IMR-90 (cell line): ENCODE measurements around the gene MC5R. TPM values are rescaled to one million over a fixed set of nuclear protein-coding genes. Genes with fewer than 3 reads are reported as not detected.

Source experiments
- ATAC-seq: fragments of 200-7000 bp; cut with Tn5 transposase; 2 replicates; pipeline ENCODE4 v1.9.1; 2020; ENCODE audit warnings: low read depth, mild to moderate bottlenecking, moderate library complexity
- BruUV-seq: library from RNA; stranded (reverse); fragments of 400-500 nt; replicated peaks from 2 replicates; lab custom pipeline; 2021; lab: Mats Ljungman, UMichigan
- CTCF ChIA-PET: fragments of 300-600 bp; formaldehyde crosslinking; extraction: SDS; loops from one replicate; lab custom pipeline; 2021; ENCODE audit warnings: antibody characterized with exemption; lab: Yijun Ruan, JAX
- POLR2A ChIA-PET: fragments of 300-600 bp; sonication (Branson Sonifier 250); formaldehyde crosslinking; loops from one replicate; lab custom pipeline; 2022; ENCODE audit warnings: antibody characterized with exemption; ENCODE audit not compliant: unreplicated experiment; lab: Charles Lee
- DNase-seq: peaks from one replicate; pipeline ENCODE4 v3.0.0; 2013
- H2AFZ ChIP-seq: replicated peaks from 2 replicates; pipeline ENCODE3; 2013; ENCODE audit warnings: low read length, mild to moderate bottlenecking; ENCODE audit not compliant: poor library complexity
- H2AK5ac ChIP-seq: 2 replicates; pipeline ENCODE4 v1.6.1; 2013; ENCODE audit warnings: low read depth, low read length, inconsistent platforms
- H2AK9ac ChIP-seq: replicated peaks from 2 replicates; pipeline ENCODE3; 2013; ENCODE audit warnings: mild to moderate bottlenecking, low read depth, low read length, moderate library complexity; ENCODE audit not compliant: poor library complexity
- H2BK120ac ChIP-seq: 2 replicates; pipeline ENCODE4 v1.6.1; 2013; ENCODE audit warnings: low read depth, low read length, inconsistent platforms
- H2BK15ac ChIP-seq: 3 replicates; pipeline ENCODE4 v1.6.1; 2013; ENCODE audit warnings: low read depth, low read length, inconsistent platforms
- H2BK20ac ChIP-seq: 2 replicates; pipeline ENCODE4 v1.6.1; 2013; ENCODE audit warnings: low read depth, mild to moderate bottlenecking, inconsistent platforms, low read length, moderate library complexity
- H2BK5ac ChIP-seq: 2 replicates; pipeline ENCODE4 v1.6.1; 2013; ENCODE audit warnings: mild to moderate bottlenecking, low read depth, low read length, inconsistent platforms; ENCODE audit not compliant: poor library complexity, severe bottlenecking
- H3K14ac ChIP-seq: replicated peaks from 2 replicates; pipeline ENCODE4 v1.6.1; 2013; ENCODE audit warnings: low read depth, low read length, inconsistent platforms
- H3K18ac ChIP-seq: 2 replicates; pipeline ENCODE4 v1.6.1; 2013; ENCODE audit warnings: low read depth, low read length, control low read depth
- H3K23ac ChIP-seq: 2 replicates; pipeline ENCODE4 v1.6.1; 2013; ENCODE audit warnings: low read depth, low read length, inconsistent platforms
- H3K27ac ChIP-seq: 2 replicates; pipeline ENCODE4 v1.5.1; 2013; ENCODE audit warnings: mild to moderate bottlenecking, control low read depth, low read length; ENCODE audit not compliant: insufficient read depth
- H3K27me3 ChIP-seq: 2 replicates; pipeline ENCODE4 v1.6.1; 2013; ENCODE audit warnings: low read length; ENCODE audit not compliant: control insufficient read depth, insufficient read depth
- H3K36me3 ChIP-seq: 2 replicates; pipeline ENCODE4 v1.6.1; 2013; ENCODE audit warnings: low read length, mixed read lengths; ENCODE audit not compliant: control insufficient read depth, insufficient read depth
- H3K4ac ChIP-seq: 2 replicates; pipeline ENCODE4 v1.6.1; 2013; ENCODE audit warnings: low read depth, low read length, inconsistent platforms
- H3K4me1 ChIP-seq: 2 replicates; pipeline ENCODE4 v1.6.1; 2013; ENCODE audit warnings: low read length, mixed read lengths; ENCODE audit not compliant: control insufficient read depth, insufficient read depth
- H3K4me2 ChIP-seq: 2 replicates; pipeline ENCODE4 v1.6.1; 2013; ENCODE audit warnings: low read depth, mild to moderate bottlenecking, control low read depth, low read length, moderate library complexity
- H3K4me3 ChIP-seq: 2 replicates; pipeline ENCODE4 v1.5.1; 2013; ENCODE audit warnings: low read depth, mild to moderate bottlenecking, control low read depth, low read length, moderate library complexity; ENCODE audit not compliant: insufficient read depth
- H3K56ac ChIP-seq: 2 replicates; pipeline ENCODE4 v1.6.1; 2013; ENCODE audit warnings: low read length, inconsistent platforms; ENCODE audit not compliant: insufficient read depth; ENCODE audit errors: extremely low read depth
- H3K79me1 ChIP-seq, 2 experiments: 2 replicates each; pipeline ENCODE4 v1.6.1; 2013; ENCODE audit warnings: low read length in 2 of 2, inconsistent platforms in 1 of 2, low read depth in 1 of 2
- H3K9ac ChIP-seq: 2 replicates; pipeline ENCODE4 v1.6.1; 2013; ENCODE audit warnings: low read depth, low read length, control low read depth
- H3K9me1 ChIP-seq: 2 replicates; pipeline ENCODE4 v1.6.1; 2013; ENCODE audit warnings: low read length, inconsistent platforms; ENCODE audit not compliant: insufficient read depth
- H3K9me3 ChIP-seq: 2 replicates; pipeline ENCODE4 v1.6.1; 2013; ENCODE audit warnings: low read length; ENCODE audit not compliant: control insufficient read depth, insufficient read depth
- H4K20me1 ChIP-seq: 2 replicates; pipeline ENCODE4 v1.6.1; 2013; ENCODE audit warnings: low read length, inconsistent platforms; ENCODE audit not compliant: insufficient read depth
- H4K5ac ChIP-seq: 2 replicates; pipeline ENCODE4 v1.6.1; 2013; ENCODE audit warnings: mild to moderate bottlenecking, low read depth, low read length, control low read depth
- H4K8ac ChIP-seq, 2 experiments: 2 replicates each; pipeline ENCODE4 v1.6.1; 2013; ENCODE audit warnings: low read depth in 2 of 2, low read length in 2 of 2, control low read depth in 1 of 2, inconsistent platforms in 1 of 2
- H4K91ac ChIP-seq: 2 replicates; pipeline ENCODE4 v1.6.1; 2013; ENCODE audit warnings: low read depth, low read length, inconsistent platforms; ENCODE audit not compliant: insufficient read depth
- BHLHE40 ChIP-seq: fragments of 150-350 bp; IDR thresholded peaks from 2 replicates; pipeline ENCODE4 v1.6.1; 2016; ENCODE audit warnings: mild to moderate bottlenecking, low read depth, low read length
- CEBPB ChIP-seq: IDR thresholded peaks from 2 replicates; pipeline ENCODE4 v1.6.1; 2012; ENCODE audit warnings: low read depth, low read length, improper control_type of control experiment
- CHD1 ChIP-seq: IDR thresholded peaks from 2 replicates; pipeline ENCODE4 v1.6.1; 2012; ENCODE audit warnings: low read depth, low read length, improper control_type of control experiment
- FOS ChIP-seq: fragments of 150-350 bp; IDR thresholded peaks from 2 replicates; pipeline ENCODE4 v1.6.1; 2016; ENCODE audit warnings: low read depth, low read length
- MAFK ChIP-seq: IDR thresholded peaks from 2 replicates; pipeline ENCODE4 v1.6.1; 2012; ENCODE audit warnings: low read depth, low read length, improper control_type of control experiment
- MAZ ChIP-seq: IDR thresholded peaks from 2 replicates; pipeline ENCODE4 v1.6.1; 2012; ENCODE audit warnings: low read depth, mild to moderate bottlenecking, low read length, improper control_type of control experiment, moderate library complexity, borderline replicate concordance
- MXI1 ChIP-seq: IDR thresholded peaks from 2 replicates; pipeline ENCODE4 v1.6.1; 2012; ENCODE audit warnings: low read depth, mild to moderate bottlenecking, low read length, moderate library complexity, borderline replicate concordance
- NFE2L2 ChIP-seq: fragments of 150-350 bp; IDR thresholded peaks from 2 replicates; pipeline ENCODE4 v1.6.1; 2016; ENCODE audit warnings: low read depth, mild to moderate bottlenecking, low read length
- POLR2A ChIP-seq: IDR thresholded peaks from 2 replicates; pipeline ENCODE4 v1.6.1; 2012; ENCODE audit warnings: mild to moderate bottlenecking, low read depth, low read length
- RAD21 ChIP-seq: IDR thresholded peaks from 2 replicates; pipeline ENCODE4 v1.6.1; 2012; ENCODE audit warnings: low read length, improper control_type of control experiment
- RCOR1 ChIP-seq: IDR thresholded peaks from 2 replicates; pipeline ENCODE4 v1.6.1; 2012; ENCODE audit warnings: mild to moderate bottlenecking, low read length, improper control_type of control experiment; ENCODE audit not compliant: insufficient replicate concordance
- RFX5 ChIP-seq: IDR thresholded peaks from 2 replicates; pipeline ENCODE4 v1.8.0; 2012; ENCODE audit warnings: low read depth, mild to moderate bottlenecking, low read length, moderate library complexity
- SMC3 ChIP-seq: fragments of 150-350 bp; IDR thresholded peaks from 2 replicates; pipeline ENCODE4 v1.6.1; 2016; ENCODE audit warnings: low read depth, mild to moderate bottlenecking, antibody characterized with exemption, low read length, moderate library complexity
- WGBS, 2 experiments: methylation state at CpG; one replicate each; pipeline versions ENCODE4 v1.1.5 to v1.1.7; 2013; ENCODE audit warnings: missing lambda C conversion rate in 2 of 2; ENCODE audit not compliant: insufficient read length in 1 of 2; ENCODE audit errors: extremely low coverage in 2 of 2; 5-methylcytosine and 5-hydroxymethylcytosine counted together
- dilution Hi-C: fragments of 300-500 bp; cut with HindIII; formaldehyde crosslinking; loops from one replicate; pipeline ENCODE4 v1.14.3; 2018; ENCODE audit warnings: low sequenced_read_pairs; ENCODE audit not compliant: unreplicated experiment
- in situ Hi-C: fragments of 300-500 bp; cut with MboI; formaldehyde crosslinking; loops from 3 replicates; pipeline ENCODE4 v1.14.3; 2019; ENCODE audit warnings: low sequenced_read_pairs, inconsistent platforms, mixed read lengths
- intact Hi-C: fragments of 100-400 bp; cut with micrococcal nuclease; formaldehyde crosslinking; loops from 2 replicates; pipeline ENCODE4 v1.10.0; 2022
- polyA plus RNA-seq, 3 experiments: library from polyadenylated mRNA; depleted of rRNA; stranded (reverse); fragments of >200 nt; gene quantifications; 2 replicates each; pipeline ENCODE4 v1.2.3, GENCODE V29; 2012; ENCODE audit warnings: low replicate concordance in 1 of 3
- total RNA-seq: library from RNA; depleted of rRNA; stranded (reverse); fragments of >200 nt; gene quantifications from 2 replicates; pipeline ENCODE4 v1.2.3, GENCODE V29; 2012
- TF ChIP-seq, protein P1 (sequence below): conservative IDR thresholded peaks from 2 replicates; pipeline ENCODE4 v1.5.1; 2012; ENCODE audit warnings: mild to moderate bottlenecking, low read depth, low read length, improper control_type of control experiment
- TF ChIP-seq, protein P2 (sequence below): fragments of 150-350 bp; IDR thresholded peaks from 2 replicates; pipeline ENCODE4 v1.6.1; 2017; ENCODE audit warnings: mild to moderate bottlenecking, antibody characterized with exemption, low read length, low read depth
- TF ChIP-seq, protein P3 (sequence below): fragments of 150-350 bp; IDR thresholded peaks from 2 replicates; pipeline ENCODE4 v1.6.1; 2016; ENCODE audit warnings: low read depth, mild to moderate bottlenecking, low read length, moderate library complexity, borderline replicate concordance

Gene MC5R
- total and polyA plus RNA-seq, 2 of the 4 experiments (the other 2 are of a cell fraction), result not detected

DNA sequence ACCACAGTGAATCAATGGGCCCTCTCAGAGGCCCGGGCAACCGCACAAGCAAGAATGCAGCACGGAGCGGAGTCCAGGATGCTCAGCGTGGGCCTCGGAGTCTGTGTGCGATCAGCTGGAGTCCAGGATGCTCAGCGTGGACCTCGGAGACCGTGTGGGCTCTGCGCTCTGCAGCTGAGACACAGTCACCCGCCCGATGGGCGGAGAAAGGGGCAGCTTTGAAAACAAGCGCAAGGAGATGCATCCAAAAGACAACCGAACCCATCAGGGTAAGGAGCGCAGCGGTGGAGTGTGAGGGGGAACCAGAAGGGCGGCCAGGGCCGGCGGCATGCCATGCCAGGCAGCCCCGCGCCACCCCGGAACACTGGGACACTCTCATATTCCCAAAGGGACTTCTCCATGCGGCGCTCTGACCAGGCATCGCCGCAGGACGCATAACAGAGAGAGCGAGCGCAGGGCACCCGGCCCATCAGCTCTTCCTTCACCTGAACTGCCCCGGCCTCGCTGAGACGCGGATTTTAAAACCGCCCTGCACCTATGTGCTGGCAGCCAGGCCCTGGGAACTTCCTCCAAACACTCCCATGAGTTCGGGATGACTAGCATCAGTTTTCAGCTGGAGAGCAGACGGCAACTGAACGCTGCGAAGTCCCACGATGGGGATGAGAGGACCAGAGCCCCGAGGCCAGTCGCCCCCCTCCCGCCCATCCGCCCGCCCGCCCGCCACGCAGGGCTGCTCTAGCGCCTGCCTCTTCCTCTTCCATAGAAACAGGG, 44.7 kb downstream of the MC5R start:
- BruUV-seq, result no TSS peak
- H3K9me1 ChIP-seq, result no peaks in the 10 kb centered on the region
- H3K18ac ChIP-seq, result no peak overlapping the region
- H3K36me3 ChIP-seq, result no peaks in the 10 kb centered on the region
- intact Hi-C loops (no loop called here), in situ Hi-C loops (no loop called here), dilution Hi-C loops (no loop called here)
- no peak for DNase-seq
- H3K9ac ChIP-seq, result no peak overlapping the region
- H4K5ac ChIP-seq, result no peak overlapping the region
- no peak overlapping the region for H3K27ac ChIP-seq
- no peak overlapping the region for H3K14ac ChIP-seq
- H2BK120ac ChIP-seq, result no peak overlapping the region
- ChIA-PET POLR2A (no interaction called here), CTCF (no interaction called here)
- H3K9me3 ChIP-seq, result peaks cover 10% of the 10 kb centered on the region; the same call in 1 of the 2 replicates
- H4K8ac ChIP-seq, result no peak overlapping the region
- H2AK5ac ChIP-seq, result no peak overlapping the region
- TF ChIP-seq, protein P1, sequence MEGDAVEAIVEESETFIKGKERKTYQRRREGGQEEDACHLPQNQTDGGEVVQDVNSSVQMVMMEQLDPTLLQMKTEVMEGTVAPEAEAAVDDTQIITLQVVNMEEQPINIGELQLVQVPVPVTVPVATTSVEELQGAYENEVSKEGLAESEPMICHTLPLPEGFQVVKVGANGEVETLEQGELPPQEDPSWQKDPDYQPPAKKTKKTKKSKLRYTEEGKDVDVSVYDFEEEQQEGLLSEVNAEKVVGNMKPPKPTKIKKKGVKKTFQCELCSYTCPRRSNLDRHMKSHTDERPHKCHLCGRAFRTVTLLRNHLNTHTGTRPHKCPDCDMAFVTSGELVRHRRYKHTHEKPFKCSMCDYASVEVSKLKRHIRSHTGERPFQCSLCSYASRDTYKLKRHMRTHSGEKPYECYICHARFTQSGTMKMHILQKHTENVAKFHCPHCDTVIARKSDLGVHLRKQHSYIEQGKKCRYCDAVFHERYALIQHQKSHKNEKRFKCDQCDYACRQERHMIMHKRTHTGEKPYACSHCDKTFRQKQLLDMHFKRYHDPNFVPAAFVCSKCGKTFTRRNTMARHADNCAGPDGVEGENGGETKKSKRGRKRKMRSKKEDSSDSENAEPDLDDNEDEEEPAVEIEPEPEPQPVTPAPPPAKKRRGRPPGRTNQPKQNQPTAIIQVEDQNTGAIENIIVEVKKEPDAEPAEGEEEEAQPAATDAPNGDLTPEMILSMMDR, result no peak
- TF ChIP-seq MAZ, result no peak
- TF ChIP-seq BHLHE40, result no peak
- TF ChIP-seq SMC3, result no peak
- no peak for TF ChIP-seq CEBPB
- no peak for TF ChIP-seq MAFK
- TF ChIP-seq MXI1, result no peak
- TF ChIP-seq CHD1, result no peak
- TF ChIP-seq POLR2A, result no peak
- TF ChIP-seq, protein P2, sequence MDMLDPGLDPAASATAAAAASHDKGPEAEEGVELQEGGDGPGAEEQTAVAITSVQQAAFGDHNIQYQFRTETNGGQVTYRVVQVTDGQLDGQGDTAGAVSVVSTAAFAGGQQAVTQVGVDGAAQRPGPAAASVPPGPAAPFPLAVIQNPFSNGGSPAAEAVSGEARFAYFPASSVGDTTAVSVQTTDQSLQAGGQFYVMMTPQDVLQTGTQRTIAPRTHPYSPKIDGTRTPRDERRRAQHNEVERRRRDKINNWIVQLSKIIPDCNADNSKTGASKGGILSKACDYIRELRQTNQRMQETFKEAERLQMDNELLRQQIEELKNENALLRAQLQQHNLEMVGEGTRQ, result no peak
- TF ChIP-seq NFE2L2, result no peak
- no peak for TF ChIP-seq RCOR1
- no peak for TF ChIP-seq RFX5
- no peak for TF ChIP-seq RAD21
- TF ChIP-seq, protein P3, sequence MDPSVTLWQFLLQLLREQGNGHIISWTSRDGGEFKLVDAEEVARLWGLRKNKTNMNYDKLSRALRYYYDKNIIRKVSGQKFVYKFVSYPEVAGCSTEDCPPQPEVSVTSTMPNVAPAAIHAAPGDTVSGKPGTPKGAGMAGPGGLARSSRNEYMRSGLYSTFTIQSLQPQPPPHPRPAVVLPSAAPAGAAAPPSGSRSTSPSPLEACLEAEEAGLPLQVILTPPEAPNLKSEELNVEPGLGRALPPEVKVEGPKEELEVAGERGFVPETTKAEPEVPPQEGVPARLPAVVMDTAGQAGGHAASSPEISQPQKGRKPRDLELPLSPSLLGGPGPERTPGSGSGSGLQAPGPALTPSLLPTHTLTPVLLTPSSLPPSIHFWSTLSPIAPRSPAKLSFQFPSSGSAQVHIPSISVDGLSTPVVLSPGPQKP, result no peak
- no peak for TF ChIP-seq FOS
- H2AFZ ChIP-seq, result no peak overlapping the region
- no peak overlapping the region for H2BK15ac ChIP-seq
- H3K23ac ChIP-seq, result no peak overlapping the region
- H2BK20ac ChIP-seq, result no peak overlapping the region
- H3K56ac ChIP-seq, result no peak overlapping the region
- H2BK5ac ChIP-seq, result no peak overlapping the region
- 4% methylated on average over 8 of the region's 51 CpGs; no CpG with 5 or more reads in 1 of the 2 experiments for whole genome bisulfite sequencing, 2 experiments
- H3K4me2 ChIP-seq, result no peak overlapping the region
- no peak overlapping the region for H3K4ac ChIP-seq
- H3K4me3 ChIP-seq, result no peak overlapping the region
- H3K4me1 ChIP-seq, result no peaks in the 10 kb centered on the region
- H2AK9ac ChIP-seq, result no peak overlapping the region
- H4K20me1 ChIP-seq, result no peaks in the 10 kb centered on the region
- no peaks in the 10 kb centered on the region for H3K79me1 ChIP-seq
- no peak overlapping the region for H4K91ac ChIP-seq
- H3K27me3 ChIP-seq, result no peaks in the 10 kb centered on the region
- no peak for ATAC-seq
